ENCODE measurements around the gene INTS2.
"Not testable (repeated sequence)": the region's sequence is repeated elsewhere in the genome, so short reads cannot be mapped to it uniquely, and the experiment has no call there.

The INTS2 gene

DNA sequence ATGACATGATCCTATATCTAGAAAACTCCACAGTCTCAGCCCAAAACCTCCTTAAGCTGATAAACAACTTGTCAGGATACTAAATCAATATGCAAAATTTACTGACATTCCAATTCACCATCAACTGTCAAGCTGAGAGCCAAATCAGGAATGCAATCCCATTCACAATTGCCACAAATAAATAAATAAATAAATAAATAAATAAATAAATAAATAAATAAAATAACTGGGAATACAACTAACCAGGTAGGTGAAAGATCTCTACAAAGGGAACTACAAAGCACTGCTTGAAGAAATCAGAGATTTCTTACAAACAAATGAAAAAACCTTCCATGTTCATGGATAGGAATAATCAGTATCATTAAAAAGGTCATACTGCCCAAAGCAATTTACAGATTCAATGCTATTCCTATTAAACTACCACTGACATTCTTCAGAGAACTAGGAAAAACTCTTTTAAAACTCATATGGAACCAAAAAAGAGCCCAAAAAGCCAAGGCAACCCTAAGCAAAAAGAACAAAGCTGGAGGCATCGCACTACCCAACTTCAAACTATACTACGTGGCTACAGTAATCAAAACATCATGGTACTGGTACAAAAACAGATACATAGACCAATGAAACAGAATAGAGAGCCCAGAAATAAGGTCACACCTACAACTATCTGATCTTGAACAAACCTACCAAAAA lies 102.2 kb downstream of the INTS2 start:
- in situ Hi-C loops (cut with HindIII; ENCODE audit: low sequenced_read_pairs), result no loop called here

DNA sequence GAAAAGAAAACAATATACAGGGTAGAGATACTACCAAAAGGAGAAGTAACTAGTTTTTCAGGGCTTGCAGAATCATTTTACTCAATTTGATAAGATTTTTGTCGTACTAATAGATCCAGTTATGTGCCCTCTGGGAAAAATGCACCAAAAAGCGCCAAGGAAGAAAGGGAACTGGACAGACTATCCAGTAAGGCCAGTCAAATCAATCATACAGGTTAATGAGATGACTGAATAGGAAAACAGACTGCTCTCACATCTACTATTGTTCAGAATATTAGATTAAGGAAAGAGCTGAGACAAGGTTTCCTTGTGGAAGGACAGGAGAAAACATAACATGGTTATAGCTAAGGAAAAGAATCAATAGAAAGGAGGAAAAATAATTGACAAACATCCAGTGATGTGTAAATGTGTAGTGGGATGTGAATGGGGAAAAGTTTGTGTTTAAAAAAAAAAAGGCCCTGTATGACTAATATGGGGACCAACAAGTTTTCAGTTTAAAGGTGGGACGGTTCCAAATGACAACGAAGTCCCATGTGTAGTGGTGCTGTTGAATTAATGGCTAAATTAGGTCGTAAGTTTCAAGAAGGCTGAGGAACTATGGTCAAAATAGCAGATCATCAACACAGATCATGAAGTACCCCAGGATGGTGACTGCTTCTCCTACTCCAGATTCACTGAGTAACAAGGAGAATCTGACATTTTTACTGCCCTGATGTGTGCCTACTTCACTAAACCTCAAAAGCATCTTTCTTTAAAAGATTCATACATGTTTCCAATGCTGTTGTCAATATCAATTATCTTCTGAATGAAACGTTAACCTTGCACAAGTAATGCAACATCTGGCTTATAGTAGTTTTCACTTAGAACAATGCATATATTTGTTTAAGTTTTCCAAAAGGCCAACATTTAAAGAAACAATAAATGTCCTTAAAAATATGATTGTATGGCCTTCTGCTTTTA lies 105.2 kb downstream of the INTS2 start:
- in situ Hi-C loops (cut with HindIII; ENCODE audit: low sequenced_read_pairs), result no loop called here

DNA sequence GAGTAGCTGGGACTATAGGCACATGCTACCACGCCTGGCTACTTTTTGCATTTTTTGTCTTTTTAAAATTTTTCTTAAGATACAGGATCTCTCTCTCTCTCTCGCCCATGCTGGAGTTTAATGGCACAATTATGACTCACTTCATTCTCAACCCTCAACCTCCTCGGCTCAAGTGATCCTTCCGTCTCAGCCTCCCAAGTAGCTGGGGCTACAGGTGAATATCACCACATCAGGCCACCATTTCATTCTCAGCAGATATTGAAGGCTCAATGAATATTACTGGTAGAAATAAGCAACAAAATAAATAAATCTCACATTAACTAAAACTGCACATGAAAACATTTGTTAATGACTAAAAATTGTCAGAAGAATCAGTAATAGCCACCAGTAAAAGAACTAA lies 106.1 kb downstream of the INTS2 start:
- in situ Hi-C loops (cut with HindIII; ENCODE audit: low sequenced_read_pairs), result no loop called here

DNA sequence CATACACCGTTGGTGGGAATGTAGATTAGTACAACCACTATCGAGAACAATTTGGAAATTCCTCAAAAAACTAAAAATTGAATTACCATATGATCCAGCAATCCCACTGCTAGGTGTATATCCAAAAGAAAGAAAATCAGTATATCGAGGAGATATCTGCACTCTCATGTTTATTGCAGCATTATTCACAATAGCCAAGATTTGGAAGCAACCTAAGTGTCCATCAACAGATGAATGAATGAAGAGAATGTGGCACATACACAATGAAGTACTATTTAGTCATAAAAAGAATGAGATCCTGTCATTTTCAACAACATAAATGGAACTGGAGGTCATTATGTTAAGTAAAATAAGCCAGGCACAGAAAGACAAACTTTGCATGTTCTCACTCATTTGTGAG lies 108.5 kb downstream of the INTS2 start:
- in situ Hi-C loops (cut with HindIII; ENCODE audit: low sequenced_read_pairs), result not testable (repeated sequence)

DNA sequence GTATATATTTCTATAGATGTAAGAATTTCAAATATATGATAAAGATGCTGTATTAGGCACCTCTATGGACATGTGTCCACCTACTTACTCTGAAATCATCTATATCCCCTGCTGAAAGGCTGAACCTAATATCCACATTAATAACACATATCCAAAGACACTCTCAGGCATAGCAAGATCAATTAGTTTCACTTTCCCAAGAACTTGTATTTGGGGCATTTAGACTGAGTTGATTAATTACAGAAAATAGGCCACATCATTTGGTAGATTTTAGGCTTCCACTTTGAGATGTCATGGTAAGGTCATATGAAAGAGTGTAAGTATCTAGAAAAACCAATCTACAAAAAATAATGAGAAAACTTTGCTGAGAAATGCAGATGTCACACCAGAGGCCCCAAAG lies 109.6 kb downstream of the INTS2 start:
- in situ Hi-C loops (cut with HindIII; ENCODE audit: low sequenced_read_pairs), result no loop called here

DNA sequence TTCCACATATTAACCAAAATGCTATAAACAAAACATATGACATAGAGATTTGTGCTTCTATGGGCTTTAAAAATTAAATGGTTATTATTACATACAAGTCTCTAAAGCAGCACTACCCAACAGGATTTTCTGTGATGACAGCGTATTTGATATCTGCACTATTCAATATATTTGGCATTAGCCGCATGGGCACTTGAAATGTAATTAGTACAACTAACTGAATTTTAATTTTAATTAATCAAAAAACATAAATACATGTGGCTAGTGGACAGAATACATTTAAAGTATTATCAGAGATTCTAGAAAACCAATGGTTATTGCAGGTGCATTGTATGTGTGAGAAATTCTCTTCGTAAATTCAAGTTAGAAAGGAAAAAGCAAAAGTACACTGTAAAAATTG lies 110.3 kb downstream of the INTS2 start:
- in situ Hi-C loops (cut with HindIII; ENCODE audit: low sequenced_read_pairs), result no loop called here

DNA sequence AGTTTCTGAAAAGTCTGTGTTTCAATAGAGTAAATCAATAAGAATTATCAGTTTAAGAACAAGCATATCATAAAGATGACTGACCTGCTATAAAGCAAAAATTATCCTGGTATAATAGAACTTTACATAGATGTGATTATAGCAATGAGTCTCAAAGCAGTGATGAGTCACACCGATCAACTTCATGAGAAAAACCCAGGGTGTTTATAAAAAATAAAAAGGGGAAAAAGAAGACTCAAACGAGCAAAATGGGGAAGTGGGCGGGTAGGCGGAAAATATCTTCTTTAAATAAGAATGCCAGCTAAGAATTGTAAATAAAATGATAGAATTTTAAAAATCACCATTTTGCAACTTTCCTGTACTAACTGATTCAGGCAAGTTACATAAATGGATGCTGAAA lies 111.2 kb downstream of the INTS2 start:
- in situ Hi-C loops (cut with HindIII; ENCODE audit: low sequenced_read_pairs), result no loop called here

DNA sequence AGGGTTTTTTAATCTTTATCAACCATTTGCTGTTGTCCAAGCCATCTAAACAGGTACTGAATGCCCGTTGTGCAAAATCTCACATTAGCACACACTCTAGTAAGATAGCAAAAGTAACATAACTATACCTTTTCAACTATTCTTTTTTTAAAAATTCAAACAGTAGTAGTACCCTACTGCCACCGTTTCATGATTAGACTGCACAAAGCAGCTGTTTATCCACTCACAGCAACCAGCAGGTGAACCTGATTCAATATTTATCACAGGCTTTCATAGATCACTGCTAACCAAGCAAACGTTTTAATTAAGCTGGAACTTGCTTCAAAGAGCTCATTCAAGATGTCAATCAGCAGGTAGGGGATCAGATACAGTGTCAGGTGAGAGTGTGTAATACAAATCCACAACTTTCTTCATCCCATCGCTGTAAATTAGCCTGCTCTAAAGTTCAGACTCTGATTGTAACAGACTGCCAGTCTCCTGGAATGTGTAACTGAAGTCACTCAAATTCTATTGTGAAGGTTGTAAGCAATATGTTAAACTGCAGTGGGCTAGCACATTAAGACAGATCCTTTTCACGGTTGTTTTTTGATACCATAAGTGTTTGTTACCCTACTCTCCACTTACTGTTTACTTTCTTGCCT lies 111.8 kb downstream of the INTS2 start:
- in situ Hi-C loops (cut with HindIII; ENCODE audit: low sequenced_read_pairs), result no loop called here
